Measurements from ENCODE around the gene PTMA.

PTMA gene

DNA sequence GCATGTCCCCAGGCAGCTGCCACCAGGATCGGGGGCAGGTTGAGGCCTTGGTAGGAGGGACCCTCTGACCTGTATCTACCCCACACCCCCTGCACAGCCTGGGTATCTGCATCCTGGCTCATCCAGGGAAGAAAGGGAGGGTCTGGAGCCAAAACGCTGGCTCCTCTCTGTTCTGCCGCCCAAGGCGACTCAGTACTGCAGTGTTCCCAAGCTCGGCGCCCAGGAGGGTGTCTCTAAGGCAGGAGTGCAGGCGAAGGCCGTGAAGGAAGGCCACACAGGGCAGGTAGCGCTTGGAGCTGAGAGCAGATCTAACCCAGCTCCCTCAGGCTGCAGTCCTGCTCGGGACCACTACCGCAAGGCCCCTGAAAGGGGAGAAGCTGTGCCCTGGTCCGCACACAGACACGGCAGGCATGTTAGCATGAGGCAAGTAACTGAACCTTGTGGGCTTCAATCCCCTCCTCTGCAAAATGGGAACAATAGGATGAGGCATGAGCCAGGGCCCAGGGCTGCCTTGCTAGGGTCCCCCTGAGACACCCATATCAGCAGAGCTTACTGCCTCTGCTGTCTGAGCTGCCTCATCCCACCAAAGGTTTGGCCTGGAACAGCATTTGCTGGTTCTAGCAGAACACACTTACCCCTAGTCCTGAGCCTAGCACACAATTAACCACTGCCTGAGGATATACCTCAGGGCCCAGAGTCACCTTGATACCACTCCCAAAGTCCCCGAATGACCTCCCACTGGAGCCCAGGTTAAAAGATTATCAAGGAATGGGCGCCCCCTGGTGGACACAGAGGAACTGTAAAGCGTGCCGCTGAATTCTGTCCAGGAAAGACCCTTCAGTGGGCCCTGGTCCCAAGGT lies 6.5 kb downstream of the PTMA start:
- no peak for TF ChIP-seq Cebpa-rat (IDR thresholded peaks at IDR 0.05)
- H3K36me3 ChIP-seq = peaks cover 20 to 57% (median 44%) of the 10 kb centered on the region in 11 experiments

GRCh38 chr2:231715499-231715837 lies 7.1 kb downstream of the PTMA start:
- no peaks in the 10 kb centered on the region for H3K27me3 ChIP-seq
- peak overlapping the region in 8 of 11 experiments; percentile 59 to 95 (median 80); a peak in 15 of 22 replicates for H3K27ac ChIP-seq
- H3K4me1 ChIP-seq = peaks cover 70 to 81% (median 78%) of the 10 kb centered on the region in 10 experiments
- peak overlapping the region; percentile 52 to 80 (median 69); a peak in 20 of 22 replicates for H3K4me2 ChIP-seq
- TF ChIP-seq Cebpa-rat (IDR thresholded peaks at IDR 0.05) = no peak
- peaks cover 19 to 52% (median 38%) of the 10 kb centered on the region in 11 experiments for H3K36me3 ChIP-seq
- peaks cover 0 to 9% (median 0%) of the 10 kb centered on the region in 11 experiments; a peak in 9 of 22 replicates for H3K9me3 ChIP-seq (replicated peaks in 1 of 11)
- H4K20me1 ChIP-seq = peaks cover 35 to 67% (median 58%) of the 10 kb centered on the region in 11 experiments
- peak overlapping the region in 9 of 11 experiments; percentile 6 to 68 (median 53); a peak in 13 of 22 replicates for H3K9ac ChIP-seq
- no peak overlapping the region for H3K4me3 ChIP-seq

More for the DNA sequence above, 6.5 kb downstream of the PTMA start:
- Histone ChIP-seq H3K4me2 (peak overlapping the region; percentile 56 to 80 (median 69); a peak in 20 of 22 replicates), H3K9ac (peak overlapping the region; percentile 22 to 73 (median 58); a peak in 18 of 22 replicates), H3K9me3 (replicated peaks in 1 of 11) (peaks cover 0 to 10% (median 0%) of the 10 kb centered on the region in 11 experiments; a peak in 9 of 22 replicates), H3K4me3 (no peak overlapping the region), H3K27me3 (no peaks in the 10 kb centered on the region), H4K20me1 (peaks cover 41 to 73% (median 64%) of the 10 kb centered on the region in 11 experiments), H3K27ac (peak overlapping the region; percentile 4 to 95 (median 59); a peak in 19 of 22 replicates), H3K4me1 (peaks cover 64 to 77% (median 75%) of the 10 kb centered on the region in 10 experiments)

GRCh38 chr2:231715988-231716616 lies 7.8 kb downstream of the PTMA start:
- Histone ChIP-seq H3K9ac (peak overlapping the region; percentile 6 to 68 (median 53); a peak in 19 of 22 replicates), H3K27ac (peak overlapping the region; percentile 49 to 96 (median 86); a peak in 21 of 22 replicates), H3K4me3 (no peak overlapping the region), H3K27me3 (no peaks in the 10 kb centered on the region), H3K4me1 (peaks cover 76 to 87% (median 85%) of the 10 kb centered on the region in 10 experiments), H3K36me3 (peaks cover 19 to 45% (median 32%) of the 10 kb centered on the region in 11 experiments), H4K20me1 (peaks cover 29 to 60% (median 52%) of the 10 kb centered on the region in 11 experiments), H3K4me2 (peak overlapping the region; percentile 52 to 80 (median 69); a peak in 21 of 22 replicates), H3K9me3 (replicated peaks in 1 of 11) (peaks cover 0 to 6% (median 0%) of the 10 kb centered on the region in 11 experiments; a peak in 5 of 22 replicates)
- no peak for TF ChIP-seq Cebpa-rat (IDR thresholded peaks at IDR 0.05)

DNA sequence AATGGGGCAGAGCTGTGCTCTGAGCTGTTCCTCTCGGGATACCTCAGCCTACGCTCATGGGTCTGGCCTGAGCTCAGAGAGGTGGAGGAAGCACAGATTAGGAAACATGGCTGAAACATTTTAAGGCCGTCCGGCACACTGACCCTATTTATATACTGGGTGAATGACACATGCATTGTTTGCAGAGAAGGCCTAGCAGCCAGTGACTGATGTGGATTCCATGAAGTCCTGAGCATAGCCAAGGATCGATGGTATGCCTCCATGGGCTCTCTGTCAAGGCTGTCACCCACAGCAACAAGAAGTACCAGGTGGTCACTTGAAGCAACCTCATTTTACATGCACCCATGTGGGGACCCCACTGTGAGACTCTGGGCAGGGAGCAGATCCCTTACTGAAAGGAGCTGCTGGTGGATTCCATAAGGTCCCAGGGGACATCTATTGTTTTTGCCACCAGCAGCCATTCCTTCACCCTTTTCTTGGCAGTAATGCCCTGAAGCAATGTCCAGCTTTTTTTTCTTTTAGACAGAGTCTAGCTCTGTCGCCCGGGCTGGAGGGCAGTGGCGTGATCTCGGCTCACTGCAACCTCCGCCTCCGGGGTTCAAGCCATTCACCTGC lies 8.4 kb downstream of the PTMA start:
- TF ChIP-seq Cebpa-rat (IDR thresholded peaks at IDR 0.05) = no peak
- Histone ChIP-seq H3K4me2 (peak overlapping the region; percentile 52 to 80 (median 69); a peak in 21 of 22 replicates), H3K4me1 (peaks cover 80 to 90% (median 88%) of the 10 kb centered on the region in 10 experiments), H4K20me1 (peaks cover 22 to 54% (median 45%) of the 10 kb centered on the region in 11 experiments), H3K4me3 (peak overlapping the region in 1 of 10 experiments; percentile 17; a peak in 1 of 20 replicates), H3K36me3 (peaks cover 13 to 39% (median 25%) of the 10 kb centered on the region in 11 experiments), H3K27me3 (no peaks in the 10 kb centered on the region), H3K27ac (peak overlapping the region; percentile 49 to 96 (median 86)), H3K9ac (peak overlapping the region in 10 of 11 experiments; percentile 38 to 68 (median 53); a peak in 14 of 22 replicates), H3K9me3 (replicated peaks in 1 of 11) (peaks cover 0 to 6% (median 0%) of the 10 kb centered on the region in 11 experiments; a peak in 4 of 22 replicates)

GRCh38 chr2:231717281-231718171 lies 9.2 kb downstream of the PTMA start:
- Histone ChIP-seq H4K20me1 (peaks cover 14 to 46% (median 38%) of the 10 kb centered on the region in 11 experiments), H3K36me3 (peaks cover 5 to 31% (median 18%) of the 10 kb centered on the region in 11 experiments), H3K4me3 (peak overlapping the region; percentile 27 to 54 (median 48); a peak in 19 of 20 replicates), H3K9ac (peak overlapping the region; percentile 76 to 86 (median 82)), H3K4me2 (peak overlapping the region; percentile 91 to 99 (median 96)), H3K4me1 (peaks cover 77 to 89% (median 83%) of the 10 kb centered on the region in 10 experiments), H3K9me3 (replicated peaks in 1 of 11) (peaks cover 0 to 6% (median 0%) of the 10 kb centered on the region in 11 experiments; a peak in 4 of 22 replicates), H3K27ac (peak overlapping the region; percentile 86 to 97 (median 95)), H3K27me3 (no peaks in the 10 kb centered on the region)
- peak in 1 of 11 experiments; percentile 48; a peak in 1 of 22 replicates for TF ChIP-seq Cebpa-rat (IDR thresholded peaks at IDR 0.05)

- peak overlapping the region in 8 of 11 experiments; percentile 10 to 86 (median 83); a peak in 13 of 22 replicates for H3K9ac ChIP-seq
- peaks cover 74 to 92% (median 84%) of the 10 kb centered on the region in 10 experiments for H3K4me1 ChIP-seq
- H3K27me3 ChIP-seq = no peaks in the 10 kb centered on the region
- peak overlapping the region in 1 of 10 experiments; percentile 34; a peak in 1 of 20 replicates for H3K4me3 ChIP-seq
- H3K36me3 ChIP-seq = peaks cover 0 to 22% (median 8%) of the 10 kb centered on the region in 11 experiments; a peak in 15 of 22 replicates
- peaks cover 7 to 33% (median 27%) of the 10 kb centered on the region in 11 experiments; a peak in 21 of 22 replicates for H4K20me1 ChIP-seq
- H3K4me2 ChIP-seq = peak overlapping the region; percentile 91 to 99 (median 96)
- peak overlapping the region; percentile 86 to 97 (median 95); a peak in 20 of 22 replicates for H3K27ac ChIP-seq
- no peak for TF ChIP-seq Cebpa-rat (IDR thresholded peaks at IDR 0.05)
- peaks cover 0 to 6% (median 0%) of the 10 kb centered on the region in 11 experiments; a peak in 4 of 22 replicates for H3K9me3 ChIP-seq (replicated peaks in 1 of 11)
Observed at GRCh38 chr2:231718799-231719198, 10.5 kb downstream of the PTMA start.

DNA sequence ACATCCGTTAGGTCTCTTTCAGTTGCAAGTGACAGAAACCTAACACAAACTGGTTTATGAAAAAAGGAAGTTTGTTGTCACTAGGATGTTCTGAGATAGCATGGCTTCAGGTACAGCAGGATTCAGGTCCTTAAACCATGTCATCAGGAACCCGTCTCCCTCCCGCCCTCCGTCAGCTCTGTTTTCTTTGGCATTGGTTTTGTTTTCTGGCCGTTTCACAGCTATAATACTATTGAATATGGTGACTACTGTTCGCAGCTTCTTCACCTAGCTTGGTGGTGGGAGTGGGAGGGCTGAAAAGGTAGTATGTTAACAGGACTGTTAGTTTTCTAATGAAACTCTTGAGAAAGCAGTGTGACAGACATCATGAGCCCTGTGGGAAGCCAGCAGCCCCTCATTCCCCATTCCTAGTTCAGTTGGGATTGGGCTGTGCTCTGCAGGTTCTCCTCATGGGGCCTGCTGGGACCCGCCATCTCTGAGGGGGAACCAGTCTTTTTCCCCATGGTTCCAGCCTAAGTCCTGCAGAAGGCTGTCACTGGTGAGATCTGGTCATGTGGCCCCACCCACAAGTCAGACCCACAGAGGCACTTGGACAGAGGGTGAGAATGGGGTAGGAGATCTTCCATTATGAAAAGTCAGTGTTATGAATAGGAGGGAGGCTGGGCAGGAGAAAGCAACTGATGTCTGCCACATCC lies 12.1 kb downstream of the PTMA start:
- peaks cover 0 to 6% (median 0%) of the 10 kb centered on the region in 11 experiments; a peak in 4 of 22 replicates for H3K9me3 ChIP-seq (replicated peaks in 1 of 11)
- H3K27ac ChIP-seq = no peak overlapping the region
- peak overlapping the region in 8 of 11 experiments; percentile 5 to 52 (median 36); a peak in 11 of 22 replicates for H3K4me2 ChIP-seq
- no peak for TF ChIP-seq Cebpa-rat (IDR thresholded peaks at IDR 0.05)
- peaks cover 58 to 75% (median 69%) of the 10 kb centered on the region in 10 experiments for H3K4me1 ChIP-seq
- peaks cover 0 to 7% (median 0%) of the 10 kb centered on the region in 11 experiments; a peak in 7 of 22 replicates for H3K36me3 ChIP-seq
- H4K20me1 ChIP-seq = peaks cover 0 to 17% (median 11%) of the 10 kb centered on the region in 11 experiments; a peak in 11 of 22 replicates
- no peak overlapping the region for H3K4me3 ChIP-seq
- H3K9ac ChIP-seq = no peak overlapping the region
- H3K27me3 ChIP-seq = no peaks in the 10 kb centered on the region
